SH-SY5Y (cell line): ENCODE data around the gene RASAL2.

Experiments
- GATA2 ChIP-seq: IDR thresholded peaks from 2 replicates; pipeline ENCODE4 v1.6.1; 2011; ENCODE audit warnings: mild to moderate bottlenecking, low read depth, low read length
- GATA3 ChIP-seq: IDR thresholded peaks from 2 replicates; pipeline ENCODE4 v1.6.1; 2011; ENCODE audit warnings: low read depth, mild to moderate bottlenecking, low read length, moderate library complexity

- TF ChIP-seq GATA2: no peak
- no peak for TF ChIP-seq GATA3
Observed at GRCh38 chr1:178168536-178168935, 74.6 kb downstream of the RASAL2 start.
